Suppressor macrophage treated with lipopolysaccharide for 4 hours (primary cell): ENCODE data around the gene SMIM1.
"Not testable (repeated sequence)": the region's sequence is repeated elsewhere in the genome, so short reads cannot be mapped to it uniquely, and the experiment has no call there.

Source experiments
- DNase-seq: peaks from one replicate; pipeline ENCODE4 v3.0.0-alpha.2; 2020

SMIM1 gene

DNA sequence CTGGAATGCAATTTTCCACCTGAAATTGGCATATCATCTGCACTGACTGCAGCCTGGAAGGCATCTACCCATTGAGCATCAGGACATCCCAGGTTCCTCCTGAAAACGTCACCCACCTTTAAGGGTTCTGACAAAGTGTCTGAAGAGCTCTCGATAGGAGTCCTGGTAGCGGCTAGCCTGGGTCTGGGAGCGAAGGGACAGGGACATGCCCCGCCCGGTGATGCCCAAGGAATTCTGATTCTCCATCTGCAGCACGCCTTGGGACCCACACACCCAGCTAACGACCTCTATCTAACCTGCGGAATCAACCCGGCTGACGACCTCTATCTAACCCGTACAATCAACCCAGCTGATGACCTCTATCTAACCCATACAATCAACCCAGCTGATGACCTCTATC, 33.6 kb upstream of the SMIM1 start:
- DNase-seq, result no peak

DNA sequence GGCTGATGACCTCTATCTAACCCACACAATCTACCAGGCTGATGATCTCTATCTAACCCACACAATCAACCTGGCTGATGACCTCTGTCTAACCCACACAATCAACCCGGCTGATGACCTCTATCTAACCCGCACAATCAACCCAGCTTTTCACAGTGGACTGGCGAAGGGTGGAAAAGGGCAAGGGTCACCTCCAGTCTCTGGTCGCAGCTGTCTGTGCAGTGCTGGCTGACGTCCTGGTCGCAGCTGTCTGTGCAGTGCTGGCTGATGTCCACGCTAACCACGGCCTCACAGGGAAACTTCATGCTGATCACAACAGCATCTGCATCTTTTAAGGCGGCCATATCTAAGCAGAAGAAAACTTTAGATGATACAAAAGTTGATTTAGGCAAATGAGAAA, 32.5 kb upstream of the SMIM1 start:
- DNase-seq, result no peak

DNA sequence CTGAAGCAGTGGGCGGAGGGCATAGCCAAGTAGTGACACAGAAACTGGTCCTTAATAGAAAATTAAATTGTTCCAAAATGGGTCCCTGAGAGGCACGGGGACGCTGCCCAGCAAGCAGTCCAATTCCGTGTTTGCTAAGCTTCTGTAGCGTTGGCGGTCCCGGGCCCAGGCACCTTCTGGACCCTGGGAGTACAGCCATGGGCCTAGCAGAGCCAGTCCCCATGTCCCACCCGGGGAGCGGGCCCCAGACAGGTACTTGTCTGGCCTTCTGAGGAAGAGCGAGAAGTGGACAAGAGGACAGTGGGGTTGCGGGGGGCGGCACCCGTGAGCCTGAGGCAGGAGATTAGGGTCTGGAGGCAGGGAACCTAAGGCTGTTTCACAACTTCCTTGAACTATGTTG, 31.8 kb upstream of the SMIM1 start:
- DNase-seq, result no peak

DNA sequence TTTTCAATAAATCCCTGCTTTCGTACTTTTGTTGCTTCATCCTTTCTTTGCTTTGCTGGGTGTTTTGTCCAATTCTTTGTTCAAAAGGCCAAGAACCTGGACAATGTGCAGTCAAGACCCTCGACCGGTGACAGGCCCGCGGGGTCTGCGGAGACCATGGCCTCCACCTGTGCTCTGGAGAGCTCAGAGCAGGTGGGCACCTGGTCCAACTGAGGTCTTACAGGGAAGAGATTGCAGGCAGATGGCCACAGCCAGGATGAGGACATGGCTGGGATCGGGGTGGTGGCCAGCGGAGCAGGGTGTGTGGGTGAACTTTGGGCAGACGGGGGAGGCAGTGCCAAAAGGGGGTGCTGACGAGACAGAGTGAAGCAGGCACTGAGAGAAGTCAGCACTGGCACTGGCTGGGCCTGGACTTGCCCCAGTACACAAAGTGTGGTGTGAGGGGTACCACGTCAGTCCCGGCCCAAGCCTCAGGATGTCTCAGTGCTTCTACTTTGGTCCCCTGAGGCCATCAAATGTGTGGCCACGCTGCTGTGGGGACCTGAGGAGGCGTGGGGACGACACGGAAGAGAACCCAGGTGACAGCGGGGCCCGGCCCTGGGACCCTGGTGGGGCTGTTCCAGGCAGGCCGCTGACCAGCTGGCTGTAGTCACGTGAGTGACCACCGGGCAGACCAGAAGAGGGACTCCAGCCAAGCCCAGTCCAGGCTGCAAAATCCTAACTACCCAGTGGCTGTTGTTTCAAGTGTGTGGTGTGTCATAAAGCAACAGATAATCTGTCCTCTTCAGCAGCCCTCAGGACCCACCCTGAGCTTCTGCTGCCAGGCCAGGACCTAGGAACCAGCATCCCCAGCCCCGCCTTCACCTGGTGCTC, 30.7 kb upstream of the SMIM1 start:
- no peak for DNase-seq

DNA sequence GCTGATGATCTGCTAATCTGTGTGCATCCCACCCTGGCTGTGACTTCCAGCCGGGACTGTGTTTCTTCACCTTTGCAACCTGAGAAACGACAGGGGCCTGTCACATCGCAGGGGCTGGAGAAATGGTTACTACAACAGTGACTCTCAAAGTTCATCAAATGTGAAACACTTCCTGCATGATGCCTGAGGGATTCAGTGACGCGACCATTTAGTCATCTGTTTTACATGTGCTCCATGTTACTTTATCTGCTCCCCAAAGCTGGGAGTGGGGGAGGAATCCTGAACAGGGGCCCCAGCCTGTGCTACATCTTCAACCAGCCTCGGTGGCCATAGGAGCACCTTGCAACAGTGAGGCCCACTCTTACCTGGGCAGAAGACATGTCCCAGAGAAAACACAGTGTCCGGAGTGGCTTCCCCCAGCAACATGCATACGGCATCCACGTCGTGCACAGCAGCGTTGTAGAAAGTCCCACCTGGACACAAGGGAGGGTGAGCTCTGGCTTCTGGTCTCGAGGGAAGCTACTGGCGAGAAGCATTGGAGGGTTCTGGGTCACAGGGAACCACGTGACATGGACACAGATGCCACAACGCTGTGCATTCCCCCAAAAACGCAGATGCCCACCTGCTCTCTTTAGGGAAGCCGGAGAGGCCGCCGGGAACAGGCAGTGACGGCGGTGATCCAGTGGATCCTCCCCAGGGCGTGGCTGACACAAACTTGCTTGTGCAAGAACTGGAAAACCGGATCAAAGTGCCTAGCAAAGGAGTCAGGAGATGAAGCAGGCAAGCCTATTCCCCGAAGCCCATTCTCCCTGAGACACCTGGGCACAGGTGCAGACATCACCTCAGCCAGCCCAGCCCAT, 29.9 kb upstream of the SMIM1 start:
- DNase-seq, result no peak

DNA sequence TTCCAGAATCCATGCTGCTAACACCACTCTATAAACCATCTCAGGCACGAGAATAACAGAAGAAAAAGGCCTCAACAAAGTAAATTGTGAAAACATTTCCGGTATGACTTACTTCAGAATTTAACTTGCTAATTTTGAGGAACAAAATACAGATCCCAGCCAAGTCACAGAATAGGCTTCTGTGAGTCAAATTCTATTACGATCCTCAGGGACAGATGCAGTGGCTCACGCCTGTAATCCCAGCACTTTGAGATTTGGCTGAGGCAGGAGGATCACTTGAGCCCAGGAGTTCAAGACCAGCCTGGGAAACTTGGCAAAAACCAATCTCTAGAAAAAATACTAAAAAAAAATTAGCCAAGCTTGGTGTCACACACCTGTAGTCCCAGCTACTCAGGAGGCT, 29.1 kb upstream of the SMIM1 start:
- DNase-seq, result no peak

DNA sequence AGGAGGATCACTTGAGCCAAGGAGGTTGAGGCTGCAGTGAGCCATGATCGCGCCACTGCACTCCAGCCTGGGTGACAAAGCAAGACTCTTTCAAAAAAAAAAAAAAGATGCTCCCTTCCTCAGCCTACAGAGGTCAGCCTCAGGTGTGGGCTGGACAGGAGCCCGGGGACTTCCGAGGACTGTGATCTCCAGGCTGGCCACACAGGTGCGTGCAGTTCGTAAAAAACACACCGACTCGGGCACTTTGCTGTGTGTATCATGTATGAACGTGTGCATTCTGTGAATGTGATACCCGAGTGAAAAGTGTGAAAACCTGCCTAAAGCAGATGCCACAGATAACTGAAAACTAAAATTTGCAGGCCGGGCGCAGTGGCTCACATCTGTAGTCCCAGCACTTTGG, 28.7 kb upstream of the SMIM1 start:
- DNase-seq, result no peak

DNA sequence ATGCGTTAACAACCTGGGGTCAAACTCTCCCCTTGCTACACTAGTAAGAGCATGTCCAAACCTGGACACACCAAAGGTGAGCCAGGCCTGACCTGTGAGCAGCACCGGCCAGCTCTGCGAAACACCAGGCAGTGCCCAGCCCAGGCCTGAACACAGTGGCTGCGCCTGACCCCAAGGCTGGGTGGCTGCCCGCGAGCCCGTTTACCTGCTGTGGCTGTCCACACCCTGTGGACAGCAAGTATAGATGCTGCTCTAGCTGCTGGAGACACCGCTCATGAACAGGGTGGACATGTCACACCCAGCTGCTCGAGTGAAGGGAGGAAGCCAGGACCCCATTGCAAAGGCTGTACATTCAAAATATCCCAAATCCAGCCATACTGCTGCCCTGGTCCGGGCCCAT, 27.9 kb upstream of the SMIM1 start:
- no peak for DNase-seq

DNA sequence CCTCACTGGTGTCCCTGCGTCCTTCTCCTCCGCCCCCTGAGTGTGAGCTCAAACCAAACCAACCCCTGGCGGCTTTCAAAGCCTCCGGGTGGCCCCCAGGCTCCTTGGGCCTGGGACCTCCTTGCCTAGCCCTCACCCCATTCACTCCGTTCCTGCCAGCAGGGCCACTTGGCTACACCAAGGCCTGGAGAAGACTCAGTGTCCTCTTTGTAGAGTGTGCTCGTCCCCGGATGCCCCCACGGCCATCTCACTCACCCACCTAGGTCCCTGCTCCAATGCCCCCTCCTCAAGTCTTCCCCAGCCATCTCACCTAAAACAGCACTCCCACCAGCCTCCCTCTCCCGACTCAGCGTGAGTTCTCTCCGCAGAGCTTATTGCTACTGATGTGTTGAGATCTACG, 27.5 kb upstream of the SMIM1 start:
- no peak for DNase-seq

DNA sequence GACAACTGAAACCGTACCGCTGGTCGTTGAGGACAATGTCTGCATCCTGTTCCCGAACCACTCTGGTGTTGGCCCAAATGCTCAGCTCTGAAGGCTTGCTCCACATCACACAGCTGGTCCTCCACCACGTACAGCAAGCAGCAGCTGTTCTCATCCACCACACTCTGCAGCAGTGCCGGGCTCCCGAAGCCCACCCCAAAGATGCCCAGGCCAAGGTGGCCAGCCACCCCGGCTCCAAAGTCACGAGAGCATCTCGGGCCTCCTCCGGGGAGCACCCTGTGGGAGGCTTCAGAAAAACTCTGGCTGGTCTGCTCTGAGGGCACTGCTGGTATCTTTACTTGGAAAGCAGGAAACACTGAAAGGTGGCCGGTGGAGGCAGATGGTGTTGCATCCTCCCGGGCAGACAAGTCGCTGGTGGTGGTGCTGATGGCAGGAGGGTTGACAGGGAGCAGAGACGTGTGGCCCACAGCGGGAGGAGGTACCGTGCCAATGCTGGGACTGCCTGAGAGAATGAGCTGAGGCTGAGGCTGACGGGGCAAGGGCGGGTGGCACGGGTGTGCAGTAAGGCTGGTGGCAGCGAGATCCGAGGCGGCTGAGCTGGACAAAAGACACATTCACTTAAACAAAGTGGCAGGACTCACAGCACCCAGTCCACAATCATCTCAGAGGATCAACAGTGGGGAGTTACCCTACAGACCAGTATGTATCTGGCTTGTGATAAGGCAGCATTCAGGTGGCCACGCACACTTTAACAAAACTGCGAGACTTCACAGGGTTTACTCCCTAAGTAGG, 26.8 kb upstream of the SMIM1 start:
- no peak for DNase-seq

DNA sequence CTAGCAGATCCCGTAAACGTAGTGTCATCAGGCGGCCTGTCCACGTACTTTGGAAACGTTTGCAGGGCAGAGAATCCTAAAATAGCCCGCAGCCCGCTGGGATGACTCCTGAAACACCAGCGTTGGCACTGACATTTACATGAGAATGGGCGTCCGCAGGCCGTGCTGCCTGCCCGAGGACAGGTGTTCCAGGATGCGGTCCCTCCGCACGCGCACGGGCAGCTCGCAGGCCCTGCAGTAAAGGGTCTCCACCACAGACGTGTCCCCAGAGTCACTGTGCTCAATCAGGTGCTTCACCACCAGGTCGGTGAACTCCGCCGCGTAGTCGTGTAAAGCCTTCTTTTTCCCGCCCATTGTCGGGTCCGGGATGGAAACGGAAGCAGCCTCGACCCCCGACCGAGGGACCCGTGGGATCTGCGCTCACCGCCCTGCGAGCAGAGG, 26.1 kb upstream of the SMIM1 start:
- DNase-seq, result no peak

DNA sequence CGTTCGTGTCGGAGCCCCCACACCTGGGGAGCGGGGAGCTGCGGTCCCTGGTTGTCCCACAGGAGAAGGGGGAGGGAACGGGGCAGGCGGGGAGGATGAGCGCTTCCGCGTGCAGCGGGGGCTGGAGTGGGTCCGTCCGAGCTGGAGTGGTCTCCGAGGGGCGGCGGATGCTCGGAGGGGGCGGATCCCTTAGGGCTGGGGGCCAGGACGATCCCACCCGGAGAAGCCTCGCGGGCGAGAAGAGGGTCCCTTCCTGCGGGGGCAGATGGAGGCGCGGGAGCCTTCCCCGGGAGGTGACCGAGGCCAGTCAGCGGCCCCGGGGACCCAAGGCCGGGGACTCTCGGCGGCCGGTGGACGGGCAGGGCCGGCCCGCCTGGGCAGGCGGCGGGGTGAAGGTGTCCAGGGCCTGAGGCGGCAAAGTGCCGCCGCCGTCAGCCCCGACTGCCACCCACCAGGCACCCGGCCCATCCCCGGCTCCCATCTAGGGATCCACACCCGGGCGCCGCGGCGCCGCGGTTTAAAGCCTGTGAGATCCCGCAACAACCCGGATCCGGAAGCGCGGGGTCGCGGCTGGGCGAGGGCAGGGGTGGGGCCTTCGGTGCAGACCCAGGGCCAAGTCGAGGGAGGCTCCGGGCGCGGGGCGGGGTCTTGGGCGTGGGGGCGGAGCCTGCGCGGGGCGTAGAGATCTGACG, 25.6 kb upstream of the SMIM1 start:
- DNase-seq, result peak; percentile 79

DNA sequence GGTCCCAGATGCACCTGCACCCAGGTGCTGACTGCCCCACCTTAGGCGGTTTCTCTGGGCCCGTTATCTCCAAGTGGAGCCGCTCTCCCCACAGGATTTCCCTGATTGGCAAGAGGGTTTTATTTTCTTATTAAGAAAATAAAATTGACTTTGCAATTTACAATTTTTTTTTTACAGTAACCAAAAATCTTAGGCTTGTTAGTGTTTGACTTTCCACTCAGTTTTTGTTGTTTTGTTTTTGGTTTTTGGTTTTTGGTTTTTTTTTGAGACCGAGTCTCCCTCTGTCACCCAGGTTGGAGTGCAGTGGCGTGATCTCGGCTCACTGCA, 25.1 kb upstream of the SMIM1 start:
- no peak for DNase-seq

DNA sequence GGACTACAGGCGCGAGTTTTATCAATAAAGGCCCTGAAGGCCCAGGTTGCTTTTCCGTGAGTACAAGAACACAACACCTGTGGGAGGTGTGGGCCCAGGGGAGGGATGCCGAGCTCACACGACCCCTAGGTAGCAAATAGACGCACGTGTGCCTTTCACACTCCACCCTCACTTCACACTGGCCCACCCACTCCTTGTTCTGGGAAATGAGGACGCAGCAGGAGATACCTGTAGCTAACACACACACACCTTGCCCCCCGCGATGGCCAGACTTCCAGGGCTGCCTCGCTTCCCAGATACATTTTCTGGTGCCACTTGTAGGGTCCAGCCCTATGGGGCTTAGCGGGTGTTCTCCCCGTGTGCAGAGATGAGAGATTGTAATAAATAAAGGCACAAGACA, 24.6 kb upstream of the SMIM1 start:
- DNase-seq, result no peak

DNA sequence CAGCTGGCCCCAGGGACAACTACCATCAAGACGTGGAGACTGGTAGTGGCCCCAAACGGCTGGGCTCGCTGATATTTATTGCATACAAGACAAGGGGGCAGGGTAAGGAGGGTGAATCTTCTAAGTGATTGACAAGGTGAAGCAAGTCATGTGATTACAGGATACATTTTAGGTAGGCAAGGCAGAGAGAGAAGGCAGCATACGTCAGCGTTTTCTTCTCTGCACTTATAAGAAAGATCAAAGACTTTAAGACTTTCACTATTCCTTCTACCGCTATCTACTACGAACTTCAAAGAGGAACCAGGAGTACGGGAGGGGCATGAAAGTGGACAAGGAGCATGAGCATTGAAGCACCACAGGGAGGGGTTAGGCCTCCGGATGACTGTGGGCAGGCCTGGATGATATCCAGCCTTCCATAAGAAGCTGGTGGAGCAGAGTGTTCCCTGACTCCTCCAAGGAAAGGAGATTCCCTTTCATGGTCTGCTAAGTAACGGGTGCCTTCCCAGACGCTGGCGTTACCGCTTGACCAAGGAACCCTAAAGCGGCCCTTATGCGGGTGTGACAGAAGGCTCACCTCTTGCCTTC, 24.1 kb upstream of the SMIM1 start:
- DNase-seq, result not testable (repeated sequence)

DNA sequence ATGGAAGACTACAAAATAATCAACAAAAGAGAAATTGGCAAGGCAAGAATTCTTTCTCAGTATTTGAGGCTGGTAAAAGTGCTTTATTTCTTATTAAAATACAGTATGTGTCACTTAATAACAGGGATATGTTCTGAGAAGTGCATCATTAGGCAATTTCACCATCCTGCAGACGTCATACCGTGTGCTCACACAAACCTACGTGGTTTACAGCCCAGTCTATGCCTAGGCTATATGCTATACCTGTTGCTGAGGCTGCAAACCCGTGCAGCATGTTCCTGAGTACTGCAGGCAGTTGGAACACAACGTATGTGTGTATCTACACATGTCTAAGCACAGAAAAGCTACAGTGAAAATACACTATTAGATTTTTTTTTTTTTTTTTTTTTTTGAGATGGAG, 23.0 kb upstream of the SMIM1 start:
- DNase-seq, result no peak

DNA sequence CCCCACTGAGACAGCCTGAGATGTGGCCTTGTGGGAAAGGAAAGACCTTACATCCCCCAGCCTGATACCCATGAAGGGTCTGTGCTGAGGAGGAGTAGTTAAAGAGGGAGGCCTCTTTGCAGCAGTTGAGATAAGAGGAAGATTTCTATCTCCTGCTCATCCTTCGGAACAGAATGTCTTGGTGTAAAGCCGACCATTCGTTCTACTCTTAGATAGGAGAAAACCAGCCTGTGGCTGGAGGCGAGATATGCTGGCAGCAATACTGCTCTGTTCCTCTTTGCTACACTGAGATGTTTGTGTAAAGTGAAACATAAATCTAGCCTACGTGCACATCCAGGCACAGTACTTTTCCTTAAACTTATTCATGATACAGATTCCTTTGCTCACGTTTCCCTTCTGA, 21.8 kb upstream of the SMIM1 start:
- no peak for DNase-seq

DNA sequence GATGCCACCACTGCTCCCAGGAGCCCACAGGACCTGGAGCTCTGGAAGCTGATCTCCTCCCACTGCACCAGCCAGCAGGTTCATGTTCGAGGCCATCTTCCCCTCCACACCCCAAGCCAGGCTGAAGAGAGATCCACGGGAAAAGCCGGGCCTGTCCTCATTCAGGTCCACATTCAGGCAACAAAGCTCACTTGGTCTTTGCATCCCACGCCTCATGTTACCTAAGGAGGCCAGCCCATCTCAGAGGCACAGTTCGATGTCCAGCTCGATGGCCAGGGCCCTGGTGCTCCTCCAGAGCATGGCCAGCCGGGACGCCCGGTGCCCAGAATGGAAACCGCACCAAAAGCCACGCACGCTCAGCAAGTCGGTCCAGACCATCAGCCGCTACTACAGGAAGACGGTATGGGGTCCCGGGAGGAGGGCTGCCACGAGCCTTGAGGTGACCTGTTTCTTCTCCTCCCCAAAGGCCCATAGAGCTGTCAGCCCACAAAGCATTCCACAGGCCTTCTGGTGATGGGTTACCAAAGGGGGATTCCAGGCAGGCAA, 20.1 kb upstream of the SMIM1 start, which contains the start of gene CCDC27:
TSS of gene CCDC27 (plus strand) at position 51 of the 546 bp plus-strand sequence. CDS start at position 83, 32 bp downstream.
- DNase-seq, result no peak

DNA sequence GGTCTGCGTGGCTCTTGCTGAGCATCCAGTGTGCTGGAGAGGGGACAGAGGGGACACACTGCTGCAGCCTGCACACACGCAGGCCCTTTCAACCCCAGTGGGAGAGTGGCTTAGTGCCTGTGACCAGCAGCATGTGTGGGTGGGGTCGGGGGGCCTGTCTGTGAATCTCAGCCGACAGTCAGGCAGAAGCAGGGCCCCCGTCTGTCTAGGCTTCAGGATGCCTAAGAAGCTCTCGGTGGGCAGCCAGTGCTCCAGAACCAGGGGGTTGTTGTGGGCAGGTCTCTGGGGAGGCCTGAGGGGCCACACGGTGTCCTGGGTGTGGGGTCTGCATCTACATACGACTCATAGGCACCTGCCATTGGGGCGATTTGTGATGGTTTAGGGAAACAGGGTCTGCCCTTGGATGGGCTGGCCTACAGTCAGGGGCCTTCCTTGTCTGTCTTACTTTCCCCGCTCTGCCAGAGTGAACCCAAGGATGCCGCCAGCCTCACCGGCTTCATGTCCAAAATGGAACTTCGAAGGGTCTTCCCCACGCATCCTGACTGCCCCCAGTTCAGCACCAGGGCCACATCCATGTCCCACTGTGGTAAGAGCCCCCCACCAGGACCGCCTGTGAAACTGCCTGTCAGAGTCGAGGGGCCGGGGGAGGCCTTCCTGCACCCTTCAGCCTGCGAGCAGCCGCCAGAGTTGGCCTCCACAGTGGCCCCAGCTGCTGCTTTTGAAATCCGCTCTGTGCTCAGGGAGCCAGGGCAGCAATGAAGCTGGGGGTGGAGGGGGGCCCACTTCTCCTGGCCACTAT, 18.7 kb upstream of the SMIM1 start:
- no peak for DNase-seq

DNA sequence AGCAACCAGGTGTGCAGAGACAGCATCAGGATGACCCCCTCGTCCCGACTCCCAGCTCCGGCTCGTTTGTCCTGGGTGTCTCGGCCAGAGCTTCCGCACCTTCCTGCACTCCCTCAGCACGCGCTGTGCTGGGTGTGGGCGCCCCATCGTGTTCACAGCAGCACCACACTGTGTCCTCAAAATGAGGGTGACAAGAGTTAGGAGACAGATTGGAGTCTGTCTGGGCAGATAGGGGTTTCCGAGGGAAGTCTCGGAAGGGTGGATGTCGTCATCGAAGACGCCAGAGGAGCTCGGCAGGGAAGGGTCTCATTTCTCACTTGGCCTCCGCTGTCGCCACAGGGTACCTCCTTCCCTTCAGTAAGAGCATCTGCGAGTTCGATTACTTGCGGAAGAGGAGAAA, 16.2 kb upstream of the SMIM1 start:
- no peak for DNase-seq

DNA sequence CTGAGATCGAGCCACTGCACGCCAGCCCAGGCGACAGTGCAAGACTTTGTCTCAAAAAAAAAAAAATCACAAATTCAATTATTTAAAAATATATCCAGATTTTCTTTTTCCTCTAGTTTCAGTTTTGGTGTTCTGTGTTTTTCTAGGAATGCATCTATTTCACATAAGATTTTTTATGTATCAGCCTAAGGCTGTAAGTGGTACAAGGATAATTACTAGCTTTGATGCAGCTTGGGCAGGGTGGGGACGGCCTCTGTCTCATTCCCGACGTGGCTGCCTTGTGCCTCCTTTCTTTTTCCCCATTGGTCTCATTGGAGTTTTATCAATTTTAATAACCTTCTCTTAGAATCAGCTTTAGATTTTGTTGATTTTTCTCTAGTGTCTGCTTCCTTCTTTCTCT, 13.4 kb upstream of the SMIM1 start:
- DNase-seq, result no peak
